Activated T-cell treated with anti-CD3 and anti-CD28 coated beads, Interleukin-2, amount 50 U/mL, for 1 hour (primary cell): ENCODE results near the gene SAMD10.
"Not testable (repeated sequence)": the region's sequence is repeated elsewhere in the genome, so short reads cannot be mapped to it uniquely, and the experiment has no call there.

ENCODE experiments used
- DNase-seq: peaks from one replicate; pipeline ENCODE4 v3.0.0-alpha.2; 2020

The SAMD10 gene

GRCh38 chr20:63968136-63968927 is 11.1 kb downstream of the SAMD10 start:
- peak; percentile 25 for DNase-seq

- no peak for DNase-seq
Observed at GRCh38 chr20:63967330-63968135, 11.9 kb downstream of the SAMD10 start.

GRCh38 chr20:63966944-63967322 is 12.5 kb downstream of the SAMD10 start:
- no peak for DNase-seq

- no peak for DNase-seq
Observed at GRCh38 chr20:63966172-63966943, 13.1 kb downstream of the SAMD10 start.

GRCh38 chr20:63964412-63964811 is 15.0 kb downstream of the SAMD10 start:
- DNase-seq, result no peak

- DNase-seq, result no peak
Observed at GRCh38 chr20:63963784-63964301, 15.6 kb downstream of the SAMD10 start.

- no peak for DNase-seq
Observed at GRCh38 chr20:63963348-63963741, 16.1 kb downstream of the SAMD10 start.

GRCh38 chr20:63962426-63963347 is 16.8 kb downstream of the SAMD10 start:
- no peak for DNase-seq

- no peak for DNase-seq
Observed at GRCh38 chr20:63961664-63962425, 17.6 kb downstream of the SAMD10 start.

GRCh38 chr20:63960654-63961621 is 18.5 kb downstream of the SAMD10 start:
- not testable (repeated sequence) for DNase-seq

- DNase-seq, result no peak
Observed at GRCh38 chr20:63959699-63960075, 19.8 kb downstream of the SAMD10 start.

- no peak for DNase-seq
Observed at GRCh38 chr20:63958964-63959698, 20.3 kb downstream of the SAMD10 start.

GRCh38 chr20:63958471-63958870 is 21.0 kb downstream of the SAMD10 start:
- DNase-seq, result no peak

GRCh38 chr20:63957690-63958441 is 21.6 kb downstream of the SAMD10 start:
- no peak for DNase-seq

GRCh38 chr20:63957004-63957689 is 22.3 kb downstream of the SAMD10 start:
- DNase-seq, result peak; percentile 70

- no peak for DNase-seq
Observed at GRCh38 chr20:63956664-63957003, 22.8 kb downstream of the SAMD10 start.

GRCh38 chr20:63955827-63956663 is 23.4 kb downstream of the SAMD10 start, which contains the start of gene UCKL1:
UCKL1 (minus strand) TSS chr20:63956416; CDS start chr20:63956372, 44 bp downstream.
- DNase-seq, result peak; percentile 89
